ENCODE results near the gene MTLN. TPM values are rescaled to one million over a fixed set of nuclear protein-coding genes. Genes with fewer than 3 reads are reported as not detected.

Gene MTLN
- total and polyA plus RNA-seq, 2 of the 13 experiments (the other 11 are each of a cell fraction or from before 2014, with no cell fraction given), result 37.1 to 50.4 TPM

- TF ChIP-seq SCMH1 (CRISPR knock-in tag; IDR thresholded peaks at IDR 0.05; ENCODE audit: borderline replicate concordance), result no peak
- no peak for TF ChIP-seq CREBL2 (CRISPR knock-in tag; IDR thresholded peaks at IDR 0.05; ENCODE audit: borderline replicate concordance)
- peak; percentile 99 for TF ChIP-seq RFX3 (CRISPR knock-in tag; IDR thresholded peaks at IDR 0.05)
- peak; percentile 27; the same call in 1 of the 2 replicates for TF ChIP-seq ATF3 (CRISPR knock-in tag; IDR thresholded peaks at IDR 0.05)
- no peak for TF ChIP-seq SRY (CRISPR knock-in tag; IDR thresholded peaks at IDR 0.05)
- TF ChIP-seq DMTF1 (CRISPR knock-in tag; IDR thresholded peaks at IDR 0.05), result no peak
- TF ChIP-seq NFE2L2 (IDR thresholded peaks at IDR 0.05; ENCODE audit: low read length), result no peak
- TF ChIP-seq KDM2A (CRISPR knock-in tag; IDR thresholded peaks at IDR 0.05; ENCODE audit: borderline replicate concordance, low read depth), result peak; percentile 97
- no peak for TF ChIP-seq RBAK (CRISPR knock-in tag; IDR thresholded peaks at IDR 0.05)
- peak; percentile 90 for TF ChIP-seq IRF2 (CRISPR knock-in tag; IDR thresholded peaks at IDR 0.05)
- no peak for TF ChIP-seq DNMT3B (CRISPR knock-in tag; conservative IDR thresholded peaks at IDR 0.05)
- peak; percentile 75 for TF ChIP-seq SALL1 (CRISPR knock-in tag; IDR thresholded peaks at IDR 0.05)
- TF ChIP-seq ZNF546 (CRISPR knock-in tag; conservative IDR thresholded peaks at IDR 0.05), result 0 out of 2 replicates have a peak, but pooled peaks have one; percentile 42
- peak; percentile 88 for TF ChIP-seq SRF (IDR thresholded peaks at IDR 0.05; ENCODE audit: low read depth, low read length)
- no peak for TF ChIP-seq TEF (CRISPR knock-in tag; IDR thresholded peaks at IDR 0.05)
- no peak for TF ChIP-seq PREB (CRISPR knock-in tag; IDR thresholded peaks at IDR 0.05)
- no peak for TF ChIP-seq THAP8 (CRISPR knock-in tag; IDR thresholded peaks at IDR 0.05; ENCODE audit: borderline replicate concordance)
- TF ChIP-seq ZNF772 (CRISPR knock-in tag; IDR thresholded peaks at IDR 0.05), result peak; percentile 72; the same call in 1 of the 2 replicates
- TF ChIP-seq SIX4 (CRISPR knock-in tag; IDR thresholded peaks at IDR 0.05), result 0 out of 2 replicates have a peak, but pooled peaks have one; percentile 39
- TF ChIP-seq ZFYVE20 (CRISPR knock-in tag; IDR thresholded peaks at IDR 0.05; ENCODE audit: borderline replicate concordance, low read depth), result no peak
- TF ChIP-seq PBX3 (CRISPR knock-in tag; IDR thresholded peaks at IDR 0.05; ENCODE audit: borderline replicate concordance), result no peak
Measured at GRCh38 chr2:110204408-110205385, 7.7 kb downstream of the MTLN start, which contains the start of gene NPHP1 (continued).

Data from HepG2 (cell line).